CD4-positive, CD25-positive, alpha-beta regulatory T cell (primary cell): Measurements from ENCODE around the gene SGMS1. TPM values are rescaled to one million over a fixed set of nuclear protein-coding genes. Genes with fewer than 3 reads are reported as not detected.
"Not testable (repeated sequence)": the region's sequence is repeated elsewhere in the genome, so short reads cannot be mapped to it uniquely, and the experiment has no call there.

Source experiments
- ATAC-seq, 2 donors: fragments of 150-1000 bp; cut with Tn5 transposase; one replicate each; pipeline ENCODE4 v1.10.0; 2021; ENCODE audit warnings: low read depth in 2 of 2, moderate number of reproducible peaks in 2 of 2, moderate library complexity in 1 of 2
- DNase-seq, 3 donors: peaks; one replicate each; pipeline versions ENCODE4 v3.0.0 to v3.0.0-alpha.2; 2012 to 2022; ENCODE audit warnings: mixed read lengths in 1 of 3
- H3K27ac ChIP-seq: one replicate; pipeline ENCODE4 v1.7.0; 2013; ENCODE audit warnings: mild to moderate bottlenecking, low read length; ENCODE audit not compliant: insufficient read depth, poor library complexity, severe bottlenecking
- H3K27me3 ChIP-seq: one replicate; pipeline ENCODE4 v1.7.0; 2013; ENCODE audit warnings: low read length; ENCODE audit not compliant: control insufficient read depth, insufficient read depth
- H3K36me3 ChIP-seq: one replicate; pipeline ENCODE4 v1.7.0; 2013; ENCODE audit warnings: mild to moderate bottlenecking, low read length, moderate library complexity; ENCODE audit not compliant: control insufficient read depth, insufficient read depth
- H3K4me1 ChIP-seq: 2 replicates; pipeline ENCODE4 v1.7.0; 2013; ENCODE audit warnings: mild to moderate bottlenecking, low read length; ENCODE audit not compliant: insufficient read depth, control insufficient read depth, poor library complexity, severe bottlenecking
- H3K4me3 ChIP-seq: one replicate; pipeline ENCODE4 v1.7.0; 2013; ENCODE audit warnings: low read depth, mild to moderate bottlenecking, low read length, moderate library complexity
- H3K9me3 ChIP-seq, 2 experiments: 1 replicate in 1 of 2; 2 replicates in 1 of 2; pipeline ENCODE4 v1.7.0; 2013; ENCODE audit warnings: low read length in 2 of 2, mild to moderate bottlenecking in 1 of 2, moderate library complexity in 1 of 2; ENCODE audit not compliant: control insufficient read depth in 2 of 2
- H3K27ac Mint-ChIP-seq, 3 donors: one replicate each; pipeline ENCODE4 v1.8.0; 2020 to 2022; ENCODE audit warnings: mild to moderate bottlenecking in 3 of 3, mixed read lengths in 3 of 3, moderate library complexity in 2 of 3
- H3K27me3 Mint-ChIP-seq: one replicate; pipeline ENCODE4 v1.8.0; 2022; ENCODE audit warnings: mild to moderate bottlenecking, mixed read lengths
- H3K36me3 Mint-ChIP-seq: one replicate; pipeline ENCODE4 v1.8.0; 2020; ENCODE audit warnings: mixed read lengths
- H3K4me1 Mint-ChIP-seq, 4 donors: one replicate each; pipeline ENCODE4 v1.8.0; 2020 to 2022; ENCODE audit warnings: mixed read lengths in 4 of 4, mild to moderate bottlenecking in 1 of 4
- H3K4me3 Mint-ChIP-seq, 4 donors: one replicate each; pipeline ENCODE4 v1.8.0; 2020 to 2022; ENCODE audit warnings: mild to moderate bottlenecking in 4 of 4, mixed read lengths in 4 of 4, moderate library complexity in 3 of 4
- H3K9me3 Mint-ChIP-seq, 7 donors: one replicate each; pipeline ENCODE4 v1.8.0; 2020 to 2022; ENCODE audit warnings: mixed read lengths in 7 of 7, mild to moderate bottlenecking in 3 of 7, moderate library complexity in 2 of 7
- polyA plus RNA-seq, 4 donors: library from polyadenylated mRNA; unstranded; fragments of 300-500 nt; fragmentation: Illumina TruSeq; gene quantifications; one replicate each; pipeline ENCODE4 v1.2.3, GENCODE V29; 2021
- total RNA-seq: library from RNA; stranded (reverse); gene quantifications from one replicate; pipeline ENCODE4 v1.2.3, GENCODE V29; 2022

The SGMS1 gene
- total and polyA plus RNA-seq, 5 donors from 2014 or later: 25.7 to 241 (median 33.0) TPM

- Histone ChIP-seq H3K4me3 (peak overlapping the region; percentile 81), H3K27ac (peak overlapping the region; percentile 83), H3K36me3 (no peaks in the 10 kb centered on the region), H3K9me3 (no peaks in the 10 kb centered on the region), H3K4me1 (peaks cover 46% of the 10 kb centered on the region), H3K27me3 (no peaks in the 10 kb centered on the region)
- Mint-ChIP-seq H3K27me3 (no peaks in the 10 kb centered on the region), H3K27ac (peak overlapping the region; percentile 77 to 89 (median 83)), H3K9me3 (peaks cover 0 to 3% (median 0%) of the 10 kb centered on the region in 7 donors), H3K4me3 (peak overlapping the region; percentile 54 to 88 (median 72)), H3K36me3 (peaks cover 26% of the 10 kb centered on the region), H3K4me1 (peaks cover 32 to 72% (median 58%) of the 10 kb centered on the region in 4 donors)
- peak in 2 of 3 donors; percentile 64 to 90 for DNase-seq
- peak; percentile 84 to 86 for ATAC-seq
Measured at GRCh38 chr10:50431791-50432190, 192.0 kb downstream of the SGMS1 start.

GRCh38 chr10:50431133-50431532 is 192.6 kb downstream of the SGMS1 start:
- Mint-ChIP-seq H3K27me3 (no peaks in the 10 kb centered on the region), H3K9me3 (peaks cover 0 to 3% (median 0%) of the 10 kb centered on the region in 7 donors), H3K4me3 (peak overlapping the region; percentile 54 to 88 (median 72)), H3K4me1 (peaks cover 36 to 72% (median 60%) of the 10 kb centered on the region in 4 donors), H3K36me3 (peaks cover 31% of the 10 kb centered on the region), H3K27ac (peak overlapping the region; percentile 77 to 89 (median 83))
- ATAC-seq (no peak), DNase-seq (no peak)
- Histone ChIP-seq H3K4me3 (peak overlapping the region; percentile 81), H3K36me3 (no peaks in the 10 kb centered on the region), H3K9me3 (no peaks in the 10 kb centered on the region), H3K27ac (peak overlapping the region; percentile 83), H3K27me3 (no peaks in the 10 kb centered on the region), H3K4me1 (peaks cover 46% of the 10 kb centered on the region)

GRCh38 chr10:50426485-50426884 is 197.3 kb downstream of the SGMS1 start:
- H3K27me3 Mint-ChIP-seq: no peaks in the 10 kb centered on the region
- H3K4me3 Mint-ChIP-seq: no peak overlapping the region
- H3K27ac Mint-ChIP-seq: no peak overlapping the region
- Histone ChIP-seq H3K27me3 (no peaks in the 10 kb centered on the region), H3K9me3 (no peaks in the 10 kb centered on the region), H3K4me1 (peaks cover 22% of the 10 kb centered on the region), H3K4me3 (no peak overlapping the region), H3K36me3 (peaks cover 2% of the 10 kb centered on the region), H3K27ac (no peak overlapping the region)
- H3K9me3 Mint-ChIP-seq: no peaks in the 10 kb centered on the region
- no peak for ATAC-seq
- peaks cover 22% of the 10 kb centered on the region for H3K36me3 Mint-ChIP-seq
- no peak for DNase-seq
- peaks cover 18 to 47% (median 44%) of the 10 kb centered on the region in 4 donors for H3K4me1 Mint-ChIP-seq

GRCh38 chr10:50425215-50425614 is 198.5 kb downstream of the SGMS1 start:
- H3K4me3 ChIP-seq, H3K27ac Mint-ChIP-seq, H3K27ac ChIP-seq, ATAC-seq, H3K27me3 Mint-ChIP-seq, H3K9me3 Mint-ChIP-seq, H3K27me3 ChIP-seq, H3K36me3 ChIP-seq, DNase-seq, H3K9me3 ChIP-seq: not testable (repeated sequence)
- peak overlapping the region in 1 of 4 donors; percentile 24 for H3K4me3 Mint-ChIP-seq
- H3K4me1 Mint-ChIP-seq: peaks cover 18 to 48% (median 47%) of the 10 kb centered on the region in 4 donors
- H3K36me3 Mint-ChIP-seq: peaks cover 25% of the 10 kb centered on the region
- H3K4me1 ChIP-seq: peaks cover 21% of the 10 kb centered on the region

- ATAC-seq (no peak), DNase-seq (no peak)
- H3K27ac Mint-ChIP-seq: no peak overlapping the region
- no peak overlapping the region for H3K27ac ChIP-seq
- peaks cover 19 to 56% (median 51%) of the 10 kb centered on the region in 4 donors for H3K4me1 Mint-ChIP-seq
- H3K27me3 ChIP-seq: no peaks in the 10 kb centered on the region
- H3K36me3 Mint-ChIP-seq: peaks cover 25% of the 10 kb centered on the region
- peaks cover 2% of the 10 kb centered on the region for H3K36me3 ChIP-seq
- H3K9me3 Mint-ChIP-seq: no peaks in the 10 kb centered on the region
- peaks cover 32% of the 10 kb centered on the region for H3K4me1 ChIP-seq
- no peaks in the 10 kb centered on the region for H3K27me3 Mint-ChIP-seq
- H3K4me3 ChIP-seq: no peak overlapping the region
- H3K4me3 Mint-ChIP-seq: no peak overlapping the region
- no peaks in the 10 kb centered on the region for H3K9me3 ChIP-seq
Measured at GRCh38 chr10:50423448-50423847, 200.3 kb downstream of the SGMS1 start.

GRCh38 chr10:50422259-50422658 is 201.5 kb downstream of the SGMS1 start:
- Histone ChIP-seq H3K4me1 (peaks cover 38% of the 10 kb centered on the region), H3K4me3 (no peak overlapping the region), H3K36me3 (peaks cover 2% of the 10 kb centered on the region), H3K9me3 (no peaks in the 10 kb centered on the region), H3K27ac (no peak overlapping the region), H3K27me3 (no peaks in the 10 kb centered on the region)
- Mint-ChIP-seq H3K4me3 (peak overlapping the region in 1 of 4 donors; percentile 69), H3K4me1 (peaks cover 19 to 59% (median 44%) of the 10 kb centered on the region in 4 donors), H3K27me3 (no peaks in the 10 kb centered on the region), H3K36me3 (peaks cover 18% of the 10 kb centered on the region), H3K27ac (no peak overlapping the region), H3K9me3 (no peaks in the 10 kb centered on the region)
- ATAC-seq: no peak
- no peak for DNase-seq

GRCh38 chr10:50421026-50421719 is 202.6 kb downstream of the SGMS1 start:
- Histone ChIP-seq H3K27me3 (no peaks in the 10 kb centered on the region), H3K4me3 (peak overlapping the region; percentile 29), H3K4me1 (peaks cover 38% of the 10 kb centered on the region), H3K9me3 (no peaks in the 10 kb centered on the region), H3K36me3 (peaks cover 2% of the 10 kb centered on the region), H3K27ac (no peak overlapping the region)
- Mint-ChIP-seq H3K27ac (peak overlapping the region in 2 of 3 donors; percentile 49 to 55), H3K9me3 (no peaks in the 10 kb centered on the region), H3K4me3 (peak overlapping the region in 3 of 4 donors; percentile 7 to 69 (median 48)), H3K36me3 (peaks cover 12% of the 10 kb centered on the region), H3K27me3 (no peaks in the 10 kb centered on the region), H3K4me1 (peaks cover 14 to 54% (median 42%) of the 10 kb centered on the region in 4 donors)
- peak in 2 of 3 donors; percentile 51 to 79 for DNase-seq
- ATAC-seq: peak in 1 of 2 donors; percentile 32
